GM12878 (cell line): ENCODE results near the gene COL8A2. TPM values are rescaled to one million over a fixed set of nuclear protein-coding genes. Genes with fewer than 3 reads are reported as not detected.
A peak's percentile ranks its signal among the peaks of the same experiment; 100 is the strongest.
"Not testable (repeated sequence)": the region's sequence is repeated elsewhere in the genome, so short reads cannot be mapped to it uniquely, and the experiment has no call there.

Source experiments
- ATAC-seq: fragments of 200-7000 bp; cut with Tn5 transposase; 3 replicates; pipeline ENCODE4 v1.9.1; 2020; ENCODE audit warnings: mild to moderate bottlenecking, moderate library complexity
- BruUV-seq: library from RNA; stranded (reverse); fragments of 400-500 nt; replicated peaks from 2 replicates; lab custom pipeline; 2021; lab: Mats Ljungman, UMichigan
- CTCF ChIA-PET: fragments of 300-600 bp; sonication (Branson Sonifier 250); formaldehyde crosslinking; extraction: SDS; loops from one replicate; lab custom pipeline; 2021; ENCODE audit warnings: inconsistent platforms; lab: Yijun Ruan, JAX
- POLR2A ChIA-PET: fragments of 350-600 bp; formaldehyde crosslinking; extraction: SDS; loops from one replicate; lab custom pipeline; 2021; ENCODE audit warnings: inconsistent platforms; lab: Charles Lee
- RAD21 ChIA-PET: fragments of 300-600 bp; sonication (Branson Sonifier 250); formaldehyde crosslinking; loops from one replicate; lab custom pipeline; 2023; ENCODE audit warnings: antibody characterized with exemption; ENCODE audit not compliant: unreplicated experiment; lab: Charles Lee
- SMC1A ChIA-PET: fragments of 300-600 bp; sonication (Branson Sonifier 250); formaldehyde crosslinking; loops from one replicate; lab custom pipeline; 2023; ENCODE audit not compliant: unreplicated experiment, uncharacterized antibody; lab: Charles Lee
- DNase-seq: peaks from one replicate; pipeline ENCODE4 v3.0.0-alpha.2; 2011; ENCODE audit warnings: low read depth, low spot score
- FAIRE-seq: peaks from 3 replicates; lab custom pipeline; 2011; peaks lifted over from hg19 to GRCh38; lab: Jason Lieb, UNC
- H2AFZ ChIP-seq: 2 replicates; pipeline ENCODE4 v1.6.0; 2011; ENCODE audit warnings: low read depth, low read length, control low read depth; ENCODE audit not compliant: control insufficient read depth
- H3K27ac ChIP-seq: 2 replicates; pipeline ENCODE4 v1.5.1; 2011; ENCODE audit warnings: control low read depth; ENCODE audit not compliant: control insufficient read depth, insufficient read depth
- H3K27me3 ChIP-seq, 2 experiments: replicated peaks in 1 of 2; 2 replicates each; pipeline versions ENCODE4 v1.6.0 to v1.6.1; 2011; ENCODE audit warnings: low read length in 1 of 2; ENCODE audit not compliant: control insufficient read depth in 2 of 2, insufficient read depth in 2 of 2
- H3K36me3 ChIP-seq, 2 experiments: 2 replicates each; pipeline ENCODE4 v1.5.1; 2011; ENCODE audit warnings: low read length in 1 of 2; ENCODE audit not compliant: control insufficient read depth in 2 of 2, insufficient read depth in 2 of 2
- H3K4me1 ChIP-seq: 2 replicates; pipeline ENCODE4 v1.6.1; 2011; ENCODE audit warnings: mild to moderate bottlenecking, low read length, moderate library complexity, mixed read lengths; ENCODE audit not compliant: control insufficient read depth, insufficient read depth
- H3K4me2 ChIP-seq: 2 replicates; pipeline ENCODE4 v1.6.0; 2011; ENCODE audit warnings: control low read depth; ENCODE audit not compliant: control insufficient read depth, insufficient read depth
- H3K4me3 ChIP-seq: fragments of 200-600 bp; sonication (generic); 2 replicates; pipeline ENCODE4 v1.5.1; 2016
- H3K79me2 ChIP-seq: 2 replicates; pipeline ENCODE4 v1.6.0; 2011; ENCODE audit warnings: low read length; ENCODE audit not compliant: control insufficient read depth, insufficient read depth
- H3K9ac ChIP-seq: 2 replicates; pipeline ENCODE4 v1.8.0; 2011; ENCODE audit warnings: low read length, control low read depth, mixed read lengths; ENCODE audit not compliant: control insufficient read depth, insufficient read depth
- H3K9me3 ChIP-seq: replicated peaks from 3 replicates; pipeline ENCODE4 v1.5.1; 2011; ENCODE audit warnings: mild to moderate bottlenecking, low read length; ENCODE audit not compliant: control insufficient read depth, insufficient read depth
- H4K20me1 ChIP-seq: 2 replicates; pipeline ENCODE4 v1.6.0; 2011; ENCODE audit not compliant: control insufficient read depth, insufficient read depth
- LARP7 ChIP-seq: fragments of 450-650 bp; IDR thresholded peaks from 2 replicates; pipeline ENCODE4 v1.6.1; 2017; ENCODE audit warnings: mild to moderate bottlenecking
- MAX ChIP-seq: IDR thresholded peaks from 2 replicates; pipeline ENCODE4 v1.6.1; 2012; ENCODE audit warnings: low read depth, low read length, improper control_type of control experiment
- NR2C2 ChIP-seq: IDR thresholded peaks from 2 replicates; pipeline ENCODE4 v1.6.1; 2011; ENCODE audit warnings: borderline replicate concordance, low read depth; ENCODE audit not compliant: control insufficient read depth, insufficient read length
- PML ChIP-seq: IDR thresholded peaks from 2 replicates; pipeline ENCODE4 v1.6.1; 2012; ENCODE audit warnings: low read length, inconsistent platforms
- POLR2A ChIP-seq: IDR thresholded peaks from 2 replicates; pipeline ENCODE4 v1.6.1; 2011; ENCODE audit warnings: low read depth, mild to moderate bottlenecking, low read length
- SIX5 ChIP-seq: IDR thresholded peaks from 2 replicates; pipeline ENCODE4 v1.6.1; 2011; ENCODE audit warnings: mild to moderate bottlenecking, low read depth, low read length, moderate library complexity; ENCODE audit not compliant: severe bottlenecking
- ZNF24 ChIP-seq: fragments of 450-650 bp; IDR thresholded peaks from 2 replicates; pipeline ENCODE4 v1.6.1; 2017; ENCODE audit warnings: antibody characterized with exemption, mild to moderate bottlenecking
- WGBS: methylation state at CpG from one replicate; pipeline ENCODE4 v1.1.6; 2016; ENCODE audit warnings: low lambda C conversion rate; ENCODE audit not compliant: insufficient replicate concordance, insufficient coverage; ENCODE audit errors: missing lambda C conversion rate; 5-methylcytosine and 5-hydroxymethylcytosine counted together
- in situ Hi-C: fragments of 300-500 bp; cut with MboI; formaldehyde crosslinking; loops from 9 replicates; pipeline ENCODE4 v1.14.3; 2018; ENCODE audit warnings: mixed read lengths
- intact Hi-C: fragments of 100-400 bp; cut with micrococcal nuclease; formaldehyde crosslinking; loops from one replicate; pipeline ENCODE4 v1.14.2; 2022; ENCODE audit not compliant: unreplicated experiment
- polyA plus RNA-seq, 11 experiments: library from polyadenylated mRNA; depleted of rRNA in 4 of 11; unstranded in 6 of 11; stranded (reverse) in 5 of 11; fragments of >200 nt; fragmentation: Nextera tagmentation in 4 of 11; fragmentation: Illumina TruSeq in 1 of 11; extraction: Ambion mirVana in 4 of 11; extraction: Trizol in 1 of 11; gene quantifications; 1 replicate in 1 of 11; 2 replicates in 10 of 11; pipeline versions ENCODE4 v1.2.1 to v1.2.3, GENCODE V29; 2011 to 2016; ENCODE audit warnings: inconsistent platforms in 2 of 11, missing spikeins in 2 of 11, low read depth in 1 of 11
- total RNA-seq, 4 experiments: library from RNA; depleted of rRNA in 3 of 4; stranded (reverse); fragments of >200 nt in 3 of 4; fragmentation: Illumina TruSeq in 1 of 4; extraction: Trizol in 1 of 4; gene quantifications; 2 replicates each; pipeline versions ENCODE4 v1.2.1 to v1.2.3, GENCODE V29; 2013 to 2021
- TF ChIP-seq, protein P1 (sequence below): IDR thresholded peaks from 2 replicates; pipeline ENCODE4 v1.6.1; 2012; ENCODE audit warnings: low read depth, low read length, improper control_type of control experiment

Gene COL8A2
- total and polyA plus RNA-seq, 10 of the 15 experiments (the other 5 are each of a cell fraction or from before 2014, with no cell fraction given), result 0.01 TPM; not detected in 9

DNA sequence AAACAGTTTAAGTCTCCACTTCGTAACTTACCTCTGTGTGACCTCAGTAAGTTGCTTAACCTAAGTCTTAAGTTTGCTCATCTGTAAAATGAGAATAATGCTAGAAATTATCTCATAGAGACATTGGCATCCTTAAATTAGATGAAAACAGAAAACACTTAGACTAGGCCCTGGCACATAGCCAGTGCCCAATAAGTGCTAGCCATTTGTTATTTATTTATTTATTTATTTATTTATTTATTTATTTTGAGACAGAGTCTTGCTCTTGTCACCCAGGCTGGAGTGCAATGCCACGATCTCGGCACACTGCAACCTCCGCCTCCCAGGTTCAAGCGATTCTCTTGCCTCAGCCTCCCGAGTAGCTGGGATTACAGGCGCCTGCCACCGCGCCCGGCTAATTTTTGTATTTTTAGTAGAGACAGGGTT, 33.8 kb upstream of the COL8A2 start:
- not testable (repeated sequence) for FAIRE-seq, H3K4me3 ChIP-seq, BruUV-seq

DNA sequence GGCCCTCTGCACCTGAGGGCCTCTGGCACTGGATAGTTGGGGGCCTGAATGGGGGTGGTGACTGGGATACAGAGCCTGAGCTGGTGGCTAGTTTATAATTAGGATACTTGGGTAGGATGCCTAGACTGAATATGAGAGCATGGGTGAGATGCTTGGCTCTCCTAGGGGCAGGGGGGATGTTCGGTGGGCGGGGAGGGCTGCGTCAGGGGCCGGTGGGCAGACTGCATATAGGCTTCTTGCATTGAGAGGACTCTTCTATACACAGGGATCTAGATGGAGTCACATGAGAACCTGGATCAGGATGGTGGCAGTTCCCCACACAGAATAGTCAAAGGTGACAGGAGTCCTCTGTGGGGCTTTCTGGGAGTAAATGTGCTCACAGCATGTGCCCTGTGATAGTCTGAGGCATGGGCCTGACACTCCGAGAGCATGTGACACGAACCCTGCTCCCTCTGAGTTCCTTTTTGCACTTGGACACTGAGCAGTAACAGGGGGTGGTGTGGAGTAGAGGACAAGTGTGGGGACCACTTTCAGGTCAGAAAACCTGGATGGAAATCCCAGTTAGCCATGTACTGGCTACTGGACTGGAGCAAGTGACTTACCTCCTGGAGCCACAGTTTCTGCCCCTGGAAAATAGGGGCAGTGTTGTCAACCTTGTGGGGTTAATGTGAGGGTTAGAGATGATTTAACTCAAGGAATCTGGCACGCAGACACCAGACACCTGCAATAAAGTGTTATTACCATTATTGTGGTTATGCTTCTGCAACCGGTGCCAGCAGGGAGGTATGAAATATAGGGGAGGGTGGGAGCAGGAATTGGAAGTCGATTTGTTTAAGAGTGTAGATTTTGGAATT, 33.2 kb upstream of the COL8A2 start:
- Histone ChIP-seq H3K27ac (peak overlapping the region; percentile 85), H3K4me1 (peaks cover 47% of the 10 kb centered on the region), H3K27me3 (no peaks in the 10 kb centered on the region), H2AFZ (no peak overlapping the region), H3K4me2 (peak overlapping the region; percentile 98), H3K9ac (peak overlapping the region; percentile 82), H3K9me3 (no peaks in the 10 kb centered on the region), H3K4me3 (peak overlapping the region; percentile 99), H3K79me2 (peaks cover 80% of the 10 kb centered on the region), H4K20me1 (no peaks in the 10 kb centered on the region; the same call in 1 of the 2 replicates), H3K36me3 (peaks cover 0 to 8% of the 10 kb centered on the region in 2 experiments; a peak in 2 of 4 replicates)
- in situ Hi-C loops, result no loop called here
- FAIRE-seq (no peak), DNase-seq (no peak), ATAC-seq (no peak)
- ChIA-PET SMC1A (interaction anchor here (0.6 to 1.3 kb wide), 3 partner anchors 30 to 128 kb away, joined by 3 to 4 read pairs (median 3); no protein-coding TSS in a partner anchor), POLR2A (interaction anchor here (3.7 kb wide), 1 partner anchor 65 kb away, joined by 13 read pairs; the partner anchor contains the start of gene THRAP3), RAD21 (interaction anchor here (1.0 to 6.3 kb wide), 2 partner anchors 7 to 9 kb away, joined by 3 to 146 read pairs; partner anchors contain the start of gene TRAPPC3), CTCF (interaction anchor here (7.3 to 10.2 kb wide), 2 partner anchors 8 to 31 kb away, joined by 136 to 262 read pairs; partner anchors contain the start of gene TRAPPC3)
- WGBS, result 81% methylated on average over 9 of the region's 9 CpGs
- intact Hi-C loops, result loop anchor here (10.0 kb wide), 1 partner anchor 227 kb away; the partner anchor contains the start of gene STK40
- 0 out of 2 replicates have a peak, but pooled peaks have one; percentile 4 for TF ChIP-seq POLR2A
- TF ChIP-seq SIX5, result no peak
- TF ChIP-seq LARP7, result no peak
- no peak for TF ChIP-seq PML
- TF ChIP-seq NR2C2, result no peak
- TF ChIP-seq MAX, result no peak
- no peak for TF ChIP-seq ZNF24
- TF ChIP-seq, protein P1, sequence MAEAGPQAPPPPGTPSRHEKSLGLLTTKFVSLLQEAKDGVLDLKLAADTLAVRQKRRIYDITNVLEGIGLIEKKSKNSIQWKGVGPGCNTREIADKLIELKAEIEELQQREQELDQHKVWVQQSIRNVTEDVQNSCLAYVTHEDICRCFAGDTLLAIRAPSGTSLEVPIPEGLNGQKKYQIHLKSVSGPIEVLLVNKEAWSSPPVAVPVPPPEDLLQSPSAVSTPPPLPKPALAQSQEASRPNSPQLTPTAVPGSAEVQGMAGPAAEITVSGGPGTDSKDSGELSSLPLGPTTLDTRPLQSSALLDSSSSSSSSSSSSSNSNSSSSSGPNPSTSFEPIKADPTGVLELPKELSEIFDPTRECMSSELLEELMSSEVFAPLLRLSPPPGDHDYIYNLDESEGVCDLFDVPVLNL, result no peak
- BruUV-seq, result TSS peak; percentile 51

More for the DNA sequence above, 33.8 kb upstream of the COL8A2 start:
- ChIA-PET RAD21 (interaction anchor here (3.2 to 6.3 kb wide), 2 partner anchors 8 to 127 kb away, joined by 12 to 146 read pairs; partner anchors contain the start of gene TRAPPC3), POLR2A (interaction anchor here (0.6 to 5.4 kb wide), 4 partner anchors 9 to 228 kb away, joined by 3 to 86 read pairs (median 15); partner anchors contain the start of genes THRAP3 and TRAPPC3), CTCF (interaction anchor here (0.7 to 7.3 kb wide), 4 partner anchors 9 to 128 kb away, joined by 4 to 136 read pairs (median 50); partner anchors contain the start of genes THRAP3 and TRAPPC3), SMC1A (interaction anchor here (1.3 to 7.5 kb wide), 4 partner anchors 8 to 228 kb away, joined by 4 to 135 read pairs (median 36); partner anchors contain the start of gene TRAPPC3)
- Histone ChIP-seq H3K4me1 (peaks cover 49% of the 10 kb centered on the region), H3K79me2 (peaks cover 87% of the 10 kb centered on the region), H3K4me2 (peak overlapping the region; percentile 98)
- in situ Hi-C loops, ATAC-seq, H2AFZ ChIP-seq, H3K9me3 ChIP-seq, H4K20me1 ChIP-seq, H3K27ac ChIP-seq, DNase-seq, H3K36me3 ChIP-seq, H3K9ac ChIP-seq, H3K27me3 ChIP-seq: not testable (repeated sequence)
- 95% methylated on average over 10 of the region's 10 CpGs for WGBS
- intact Hi-C loops, result loop anchor here (10.0 kb wide), 1 partner anchor 226 kb away; the partner anchor contains the start of gene STK40
